GM12892 (cell line): Measurements from ENCODE around the gene PRKCH.

Experiments
- POLR2A ChIP-seq: IDR thresholded peaks from 2 replicates; pipeline ENCODE4 v1.6.1; 2011; ENCODE audit warnings: low read depth, low read length, control low read depth
- POLR2AphosphoS5 ChIP-seq: IDR thresholded peaks from 2 replicates; pipeline ENCODE4 v1.6.1; 2011; ENCODE audit warnings: low read depth, low read length, control low read depth

DNA sequence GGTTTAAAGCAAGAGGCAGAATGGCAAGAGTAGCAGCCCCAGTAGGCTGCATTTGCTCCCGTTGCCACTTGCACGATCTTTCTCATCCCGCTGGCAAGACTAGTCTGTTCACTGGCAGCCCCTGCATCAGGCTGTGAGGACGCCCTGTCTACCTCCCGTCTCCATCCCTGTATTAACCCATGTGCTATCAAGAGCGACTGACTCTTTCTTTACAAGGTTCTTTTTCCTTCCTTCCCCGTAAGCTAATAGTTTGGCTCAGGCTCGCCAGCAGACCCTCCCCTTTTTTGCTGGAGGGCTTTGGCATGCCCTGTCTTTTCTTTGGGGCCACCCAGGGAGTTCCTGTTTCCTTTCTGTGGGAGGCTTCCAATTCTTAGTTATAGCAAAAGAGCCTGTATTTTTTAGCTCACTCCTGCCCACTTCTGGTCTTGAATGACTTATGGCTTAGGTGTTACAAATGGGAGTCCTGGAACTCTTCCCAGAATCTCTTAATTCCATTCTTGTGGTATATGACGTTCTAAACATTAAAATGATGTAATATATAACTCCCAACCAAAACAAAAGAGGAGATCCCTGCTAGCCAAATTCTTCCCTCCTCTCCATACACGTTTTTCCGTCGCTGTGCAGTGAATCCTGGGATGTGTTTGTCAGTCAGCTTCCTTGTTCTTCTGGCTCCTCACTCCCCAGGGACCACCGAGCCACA lies 149.0 kb downstream of the PRKCH start:
- no peak for TF ChIP-seq POLR2A
- no peak for TF ChIP-seq POLR2AphosphoS5
